BLaER1 (cell line): ENCODE results near the gene FOXD4L1.
A peak's percentile ranks its signal among the peaks of the same experiment; 100 is the strongest.
"Not testable (repeated sequence)": the region's sequence is repeated elsewhere in the genome, so short reads cannot be mapped to it uniquely, and the experiment has no call there.

Source experiments
- H3K27ac ChIP-seq: shearing (Covaris generic); formaldehyde crosslinking; 2 replicates; pipeline ENCODE4 v1.8.1; 2022
- H3K27me3 ChIP-seq: shearing (Covaris generic); formaldehyde crosslinking; 2 replicates; pipeline ENCODE4 v1.8.1; 2022
- H3K36me3 ChIP-seq: shearing (Covaris generic); formaldehyde crosslinking; 2 replicates; pipeline ENCODE4 v1.8.1; 2022
- H3K4me1 ChIP-seq: shearing (Covaris generic); formaldehyde crosslinking; 2 replicates; pipeline ENCODE4 v1.8.1; 2022
- H3K4me2 ChIP-seq: shearing (Covaris generic); formaldehyde crosslinking; 2 replicates; pipeline ENCODE4 v1.8.1; 2022
- H3K4me3 ChIP-seq: shearing (Covaris generic); formaldehyde crosslinking; 2 replicates; pipeline ENCODE4 v1.8.1; 2022
- H3K9ac ChIP-seq: shearing (Covaris generic); formaldehyde crosslinking; 2 replicates; pipeline ENCODE4 v1.8.1; 2022
- H3K9me3 ChIP-seq: shearing (Covaris generic); formaldehyde crosslinking; 2 replicates; pipeline ENCODE4 v1.8.1; 2022
- H4K20me1 ChIP-seq: shearing (Covaris generic); formaldehyde crosslinking; 2 replicates; pipeline ENCODE4 v1.8.1; 2022

Gene FOXD4L1

GRCh38 chr2:113510913-113511312 lies 12.4 kb downstream of the FOXD4L1 start:
- not testable (repeated sequence) for H4K20me1 ChIP-seq, H3K4me3 ChIP-seq, H3K36me3 ChIP-seq, H3K9ac ChIP-seq, H3K4me2 ChIP-seq, H3K4me1 ChIP-seq, H3K27ac ChIP-seq, H3K9me3 ChIP-seq
- H3K27me3 ChIP-seq: peaks cover 12% of the 10 kb centered on the region; the same call in 1 of the 2 replicates

GRCh38 chr2:113511859-113512258 lies 13.4 kb downstream of the FOXD4L1 start:
- H3K27me3 ChIP-seq, H3K4me3 ChIP-seq, H3K36me3 ChIP-seq, H3K27ac ChIP-seq, H3K9me3 ChIP-seq, H3K9ac ChIP-seq, H3K4me2 ChIP-seq, H3K4me1 ChIP-seq, H4K20me1 ChIP-seq: not testable (repeated sequence)

GRCh38 chr2:113515457-113515856 lies 17.0 kb downstream of the FOXD4L1 start:
- not testable (repeated sequence) for H3K27me3 ChIP-seq, H3K36me3 ChIP-seq, H3K27ac ChIP-seq, H3K9me3 ChIP-seq, H3K4me1 ChIP-seq, H3K4me2 ChIP-seq, H3K9ac ChIP-seq, H4K20me1 ChIP-seq, H3K4me3 ChIP-seq

GRCh38 chr2:113515995-113516394 lies 17.5 kb downstream of the FOXD4L1 start:
- not testable (repeated sequence) for H3K4me2 ChIP-seq, H3K4me1 ChIP-seq, H3K27ac ChIP-seq, H3K9me3 ChIP-seq, H3K4me3 ChIP-seq, H4K20me1 ChIP-seq, H3K27me3 ChIP-seq, H3K36me3 ChIP-seq, H3K9ac ChIP-seq

GRCh38 chr2:113517025-113517424 lies 18.6 kb downstream of the FOXD4L1 start:
- H3K9ac ChIP-seq, H3K9me3 ChIP-seq, H3K4me2 ChIP-seq, H3K36me3 ChIP-seq, H3K4me3 ChIP-seq, H3K27me3 ChIP-seq, H3K4me1 ChIP-seq, H3K27ac ChIP-seq, H4K20me1 ChIP-seq: not testable (repeated sequence)

GRCh38 chr2:113520837-113521236 lies 22.4 kb downstream of the FOXD4L1 start:
- not testable (repeated sequence) for H3K27ac ChIP-seq, H3K9me3 ChIP-seq, H3K9ac ChIP-seq

GRCh38 chr2:113521492-113521891 lies 23.0 kb downstream of the FOXD4L1 start:
- not testable (repeated sequence) for H3K9me3 ChIP-seq, H3K4me1 ChIP-seq, H3K27ac ChIP-seq, H4K20me1 ChIP-seq, H3K9ac ChIP-seq, H3K36me3 ChIP-seq, H3K27me3 ChIP-seq, H3K4me3 ChIP-seq, H3K4me2 ChIP-seq

More at GRCh38 chr2:113520837-113521236, 22.4 kb downstream of the FOXD4L1 start:
- H4K20me1 ChIP-seq, H3K36me3 ChIP-seq, H3K4me2 ChIP-seq, H3K4me3 ChIP-seq, H3K4me1 ChIP-seq, H3K27me3 ChIP-seq: not testable (repeated sequence)

- not testable (repeated sequence) for H3K4me1 ChIP-seq
Measured at GRCh38 chr2:113524986-113525385, 26.5 kb downstream of the FOXD4L1 start.

GRCh38 chr2:113527350-113528045 lies 29.0 kb downstream of the FOXD4L1 start:
- not testable (repeated sequence) for H3K4me2 ChIP-seq, H3K27ac ChIP-seq, H3K9ac ChIP-seq, H3K27me3 ChIP-seq, H4K20me1 ChIP-seq, H3K36me3 ChIP-seq, H3K9me3 ChIP-seq, H3K4me3 ChIP-seq, H3K4me1 ChIP-seq

More at GRCh38 chr2:113524986-113525385, 26.5 kb downstream of the FOXD4L1 start:
- not testable (repeated sequence) for H3K4me2 ChIP-seq, H3K27ac ChIP-seq, H3K36me3 ChIP-seq, H3K4me3 ChIP-seq, H3K9me3 ChIP-seq, H3K9ac ChIP-seq, H4K20me1 ChIP-seq, H3K27me3 ChIP-seq

- H4K20me1 ChIP-seq, H3K4me3 ChIP-seq, H3K9ac ChIP-seq, H3K9me3 ChIP-seq, H3K36me3 ChIP-seq, H3K4me1 ChIP-seq, H3K27ac ChIP-seq, H3K4me2 ChIP-seq, H3K27me3 ChIP-seq: not testable (repeated sequence)
Measured at GRCh38 chr2:113528126-113528525, 29.7 kb downstream of the FOXD4L1 start.

GRCh38 chr2:113528904-113529303 lies 30.4 kb downstream of the FOXD4L1 start:
- H3K4me1 ChIP-seq, H3K9ac ChIP-seq, H3K27me3 ChIP-seq, H4K20me1 ChIP-seq, H3K9me3 ChIP-seq, H3K4me2 ChIP-seq, H3K4me3 ChIP-seq, H3K27ac ChIP-seq, H3K36me3 ChIP-seq: not testable (repeated sequence)

GRCh38 chr2:113532991-113533390 lies 34.5 kb downstream of the FOXD4L1 start:
- not testable (repeated sequence) for H4K20me1 ChIP-seq, H3K36me3 ChIP-seq, H3K4me2 ChIP-seq, H3K4me3 ChIP-seq, H3K4me1 ChIP-seq, H3K9ac ChIP-seq, H3K27ac ChIP-seq, H3K9me3 ChIP-seq, H3K27me3 ChIP-seq

- H3K4me1 ChIP-seq, H3K4me3 ChIP-seq, H3K27ac ChIP-seq, H3K4me2 ChIP-seq, H3K9me3 ChIP-seq, H4K20me1 ChIP-seq, H3K36me3 ChIP-seq, H3K9ac ChIP-seq: not testable (repeated sequence)
- peaks cover 12% of the 10 kb centered on the region for H3K27me3 ChIP-seq
Measured at GRCh38 chr2:113536573-113536972, 38.1 kb downstream of the FOXD4L1 start.

- not testable (repeated sequence) for H3K9me3 ChIP-seq, H3K36me3 ChIP-seq, H3K27ac ChIP-seq, H3K4me3 ChIP-seq, H3K4me2 ChIP-seq, H3K9ac ChIP-seq, H3K4me1 ChIP-seq, H4K20me1 ChIP-seq
- peaks cover 30% of the 10 kb centered on the region for H3K27me3 ChIP-seq
Measured at GRCh38 chr2:113540834-113541203, 42.4 kb downstream of the FOXD4L1 start.

- not testable (repeated sequence) for H3K9me3 ChIP-seq, H3K27ac ChIP-seq, H3K4me1 ChIP-seq, H3K36me3 ChIP-seq, H3K9ac ChIP-seq, H4K20me1 ChIP-seq
- Histone ChIP-seq H3K4me3 (peak overlapping the region; percentile 58), H3K27me3 (peaks cover 30% of the 10 kb centered on the region), H3K4me2 (peak overlapping the region; percentile 75)
Measured at GRCh38 chr2:113541204-113541975, 42.9 kb downstream of the FOXD4L1 start.
